ENCODE results near the gene CHRD. TPM values are rescaled to one million over a fixed set of nuclear protein-coding genes. Genes with fewer than 3 reads are reported as not detected.

Gene CHRD
- total RNA-seq, 2 donors from 2014 or later = 2.0 TPM

- H3K27ac ChIP-seq = peak within 1 kb of the TSS; percentile 99
- peak within 1 kb of the TSS; percentile 87 for H3K4me3 ChIP-seq
- peak within 1 kb of the TSS; percentile 99 for H3K9ac ChIP-seq (ENCODE audit: low read depth in 2 of 2, low read length in 2 of 2)
- no peaks in the 10 kb centered on the region for H3K27me3 ChIP-seq
- no peaks in the 10 kb centered on the region for H3K9me3 ChIP-seq
- TF ChIP-seq CTCF (IDR thresholded peaks at IDR 0.05) = no peak
- no peaks in the 10 kb centered on the region for H3K36me3 ChIP-seq
- peak; percentile 57 for DNase-seq
- H3K4me1 ChIP-seq = peaks cover 10% of the 10 kb centered on the region
- intact Hi-C loops (cut with DNase I) = no loop called here
These were observed 18.3 kb upstream of the CHRD start, which contains the start of the genes CLCN2 and POLR2H for GRCh38 chr3:184361532-184361931. Gene CLCN2, minus strand, starts transcription at chr3:184361605. Its CDS starts 126 bp downstream, at chr3:184361479. Gene POLR2H, plus strand, starts transcription at chr3:184361710. Its CDS starts 1,783 bp downstream, at chr3:184363493.

GRCh38 chr3:184361932-184362667, 17.8 kb upstream of the CHRD start:
- no peaks in the 10 kb centered on the region for H3K9me3 ChIP-seq
- TF ChIP-seq CTCF (IDR thresholded peaks at IDR 0.05) = no peak
- H3K36me3 ChIP-seq = no peaks in the 10 kb centered on the region
- intact Hi-C loops (cut with DNase I) = no loop called here
- peak; percentile 82 for DNase-seq
- peak overlapping the region; percentile 99 for H3K27ac ChIP-seq
- H3K4me3 ChIP-seq = peak overlapping the region; percentile 87
- H3K9ac ChIP-seq (ENCODE audit: low read depth in 2 of 2, low read length in 2 of 2) = peak overlapping the region; percentile 99
- H3K27me3 ChIP-seq = no peaks in the 10 kb centered on the region
- peaks cover 10% of the 10 kb centered on the region for H3K4me1 ChIP-seq

GRCh38 chr3:184362668-184363546, 16.9 kb upstream of the CHRD start:
- Histone ChIP-seq H3K4me1 (peaks cover 10% of the 10 kb centered on the region), H3K9me3 (no peaks in the 10 kb centered on the region), H3K27me3 (no peaks in the 10 kb centered on the region), H3K4me3 (peak overlapping the region; percentile 87), H3K36me3 (peaks cover 2% of the 10 kb centered on the region), H3K9ac (ENCODE audit: low read depth in 2 of 2, low read length in 2 of 2) (peak overlapping the region; percentile 99), H3K27ac (peak overlapping the region; percentile 99)
- TF ChIP-seq CTCF (IDR thresholded peaks at IDR 0.05) = peak; percentile 30
- DNase-seq = peak; percentile 97
- intact Hi-C loops (cut with DNase I) = no loop called here

GRCh38 chr3:184366619-184367289, 13.1 kb upstream of the CHRD start:
- Histone ChIP-seq H3K9ac (ENCODE audit: low read depth in 2 of 2, low read length in 2 of 2) (no peak overlapping the region), H3K9me3 (no peaks in the 10 kb centered on the region), H3K27ac (no peak overlapping the region), H3K4me3 (no peak overlapping the region), H3K4me1 (peaks cover 6% of the 10 kb centered on the region), H3K27me3 (no peaks in the 10 kb centered on the region), H3K36me3 (peaks cover 6% of the 10 kb centered on the region)
- no peak for DNase-seq
- no peak for TF ChIP-seq CTCF (IDR thresholded peaks at IDR 0.05)
- intact Hi-C loops (cut with DNase I) = no loop called here

- no peak for TF ChIP-seq CTCF (IDR thresholded peaks at IDR 0.05)
- H3K36me3 ChIP-seq = peaks cover 6% of the 10 kb centered on the region
- no peak overlapping the region for H3K4me3 ChIP-seq
- no peak overlapping the region for H3K9ac ChIP-seq (ENCODE audit: low read depth in 2 of 2, low read length in 2 of 2)
- H3K9me3 ChIP-seq = no peaks in the 10 kb centered on the region
- no peaks in the 10 kb centered on the region for H3K27me3 ChIP-seq
- no peak for DNase-seq
- H3K27ac ChIP-seq = no peak overlapping the region
- H3K4me1 ChIP-seq = peaks cover 6% of the 10 kb centered on the region
- intact Hi-C loops (cut with DNase I) = no loop called here
These were observed 11.7 kb upstream of the CHRD start for GRCh38 chr3:184368116-184368515.
